G401 (cell line): ENCODE measurements around the gene RBM28. TPM values are rescaled to one million over a fixed set of nuclear protein-coding genes. Genes with fewer than 3 reads are reported as not detected.

Source experiments
- total RNA-seq: library from RNA; depleted of rRNA; stranded (reverse); fragments of >200 nt; shearing (Covaris generic); gene quantifications from 2 replicates; pipeline ENCODE4 v1.2.3, GENCODE V29; 2014; rRNA removed

Gene RBM28
- total RNA-seq, 1 experiment from 2014 or later, result 58.3 TPM

Other genes with a start within 250 kb of the RBM28 start
- not detected in 2 replicates for gene LEP, start 102.6 kb downstream of the RBM28 start, total RNA-seq
- 0.78 TPM in 1 of 2 replicates, not detected in the other for gene PRRT4, start 17.8 kb upstream of the RBM28 start, total RNA-seq
- 58.5 and 67.9 TPM in 2 replicates for gene IMPDH1, start 66.1 kb upstream of the RBM28 start, total RNA-seq
- gene HILPDA, start 112.0 kb upstream of the RBM28 start, total RNA-seq, result 9.0 and 14.2 TPM in 2 replicates
- gene METTL2B, start 132.8 kb upstream of the RBM28 start, total RNA-seq, result 23.8 and 55.4 TPM in 2 replicates